ENCODE data around the gene CKS1B. TPM values are rescaled to one million over a fixed set of nuclear protein-coding genes. Genes with fewer than 3 reads are reported as not detected.
A peak's percentile ranks its signal among the peaks of the same experiment; 100 is the strongest.

The CKS1B gene
- total and polyA plus RNA-seq, 9 of the 15 experiments (the other 6 are each of a cell fraction or from before 2014, with no cell fraction given): 215 to 1,103 (median 460) TPM

DNA sequence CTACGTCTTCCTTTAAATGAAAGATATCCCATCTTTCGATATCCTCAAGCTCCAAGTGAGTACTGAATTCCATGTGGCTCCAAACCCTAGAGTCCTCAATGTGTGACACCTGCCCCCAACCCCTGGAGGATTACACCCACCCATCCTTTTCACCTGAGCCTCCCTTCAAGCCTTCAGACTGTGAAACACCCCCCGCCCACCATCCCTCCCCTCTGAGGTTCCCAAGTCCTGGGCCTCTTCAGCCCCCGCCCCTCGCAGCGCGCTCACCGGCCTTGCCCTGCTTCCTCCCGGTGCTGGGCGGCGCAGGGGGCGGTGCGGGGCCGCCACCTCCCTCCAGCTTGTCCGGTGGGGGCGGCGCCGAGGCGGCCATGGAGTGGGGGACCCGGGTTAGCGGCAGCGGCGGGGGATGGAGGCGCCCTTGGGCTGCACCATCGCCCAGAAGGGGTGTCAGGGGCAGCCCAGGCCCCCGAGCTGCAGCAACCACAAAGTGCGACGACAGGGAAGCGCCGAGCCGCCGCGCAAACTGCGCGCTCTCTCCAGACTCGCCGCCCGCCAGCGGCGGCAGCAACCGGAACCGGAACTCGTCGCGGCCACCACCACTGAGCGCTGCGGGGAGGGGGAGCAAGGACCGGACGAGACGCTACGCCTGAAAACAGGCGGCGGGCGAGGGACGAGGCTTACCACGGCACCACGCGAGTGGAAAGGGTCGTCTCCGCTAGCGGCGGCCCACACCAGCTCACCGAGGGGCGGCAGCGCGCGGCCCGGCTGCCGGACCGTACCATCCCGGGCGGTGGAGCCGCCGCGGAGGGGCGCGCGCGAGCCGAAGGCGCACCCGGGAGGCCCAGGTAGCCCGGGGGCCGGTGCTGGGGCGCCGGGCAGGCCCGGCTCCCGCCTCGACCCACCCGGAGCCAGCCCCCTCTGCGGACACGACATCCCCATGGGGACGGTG, 13.0 kb upstream of the CKS1B start, which contains the start of gene PYGO2 (continued):
- TF ChIP-seq, protein P1, sequence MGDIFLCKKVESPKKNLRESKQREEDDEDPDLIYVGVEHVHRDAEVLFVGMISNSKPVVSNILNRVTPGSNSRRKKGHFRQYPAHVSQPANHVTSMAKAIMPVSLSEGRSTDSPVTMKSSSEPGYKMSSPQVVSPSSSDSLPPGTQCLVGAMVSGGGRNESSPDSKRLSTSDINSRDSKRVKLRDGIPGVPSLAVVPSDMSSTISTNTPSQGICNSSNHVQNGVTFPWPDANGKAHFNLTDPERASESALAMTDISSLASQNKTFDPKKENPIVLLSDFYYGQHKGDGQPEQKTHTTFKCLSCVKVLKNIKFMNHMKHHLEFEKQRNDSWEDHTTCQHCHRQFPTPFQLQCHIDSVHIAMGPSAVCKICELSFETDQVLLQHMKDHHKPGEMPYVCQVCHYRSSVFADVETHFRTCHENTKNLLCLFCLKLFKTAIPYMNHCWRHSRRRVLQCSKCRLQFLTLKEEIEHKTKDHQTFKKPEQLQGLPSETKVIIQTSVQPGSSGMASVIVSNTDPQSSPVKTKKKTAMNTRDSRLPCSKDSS (IDR thresholded peaks at IDR 0.05; ENCODE audit: low read depth, partially characterized antibody): no peak
- TF ChIP-seq MTF1 (CRISPR knock-in tag; IDR thresholded peaks at IDR 0.05; ENCODE audit: borderline replicate concordance): no peak
- peak; percentile 2 to 11; a peak in 1 of 4 replicates for TF ChIP-seq SIX5 (IDR thresholded peaks at IDR 0.05; ENCODE audit: borderline replicate concordance in 1 of 2, insufficient read depth in 1 of 2, low read depth in 1 of 2, low read length in 2 of 2)
- TF ChIP-seq DNMT1 (IDR thresholded peaks at IDR 0.05): no peak
- no peak for TF ChIP-seq CSDE1 (IDR thresholded peaks at IDR 0.05)
- TF ChIP-seq ZNF3 (CRISPR knock-in tag; IDR thresholded peaks at IDR 0.05): no peak
- TF ChIP-seq POLR3G (IDR thresholded peaks at IDR 0.05; ENCODE audit: extremely low read depth, insufficient read length, insufficient replicate concordance): no peak
- TF ChIP-seq, protein P2, sequence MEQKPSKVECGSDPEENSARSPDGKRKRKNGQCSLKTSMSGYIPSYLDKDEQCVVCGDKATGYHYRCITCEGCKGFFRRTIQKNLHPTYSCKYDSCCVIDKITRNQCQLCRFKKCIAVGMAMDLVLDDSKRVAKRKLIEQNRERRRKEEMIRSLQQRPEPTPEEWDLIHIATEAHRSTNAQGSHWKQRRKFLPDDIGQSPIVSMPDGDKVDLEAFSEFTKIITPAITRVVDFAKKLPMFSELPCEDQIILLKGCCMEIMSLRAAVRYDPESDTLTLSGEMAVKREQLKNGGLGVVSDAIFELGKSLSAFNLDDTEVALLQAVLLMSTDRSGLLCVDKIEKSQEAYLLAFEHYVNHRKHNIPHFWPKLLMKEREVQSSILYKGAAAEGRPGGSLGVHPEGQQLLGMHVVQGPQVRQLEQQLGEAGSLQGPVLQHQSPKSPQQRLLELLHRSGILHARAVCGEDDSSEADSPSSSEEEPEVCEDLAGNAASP (IDR thresholded peaks at IDR 0.05): no peak
- TF ChIP-seq IFI16 (CRISPR knock-in tag; IDR thresholded peaks at IDR 0.05): no peak
- TF ChIP-seq ZNF431 (CRISPR knock-in tag; IDR thresholded peaks at IDR 0.05): 0 out of 2 replicates have a peak, but pooled peaks have one; percentile 24
- peak; percentile 27; the same call in 1 of the 2 replicates for TF ChIP-seq RBM34 (IDR thresholded peaks at IDR 0.05; ENCODE audit: borderline replicate concordance, insufficient read depth, low read length)
- no peak for TF ChIP-seq ZC3H8 (IDR thresholded peaks at IDR 0.05)
- peak; percentile 48; the same call in 1 of the 2 replicates for TF ChIP-seq HDAC2 (IDR thresholded peaks at IDR 0.05)
- peak; percentile 90 for TF ChIP-seq ETV5 (CRISPR knock-in tag; IDR thresholded peaks at IDR 0.05; ENCODE audit: low read depth)
- TF ChIP-seq POLR2B (IDR thresholded peaks at IDR 0.05; ENCODE audit: low read depth, partially characterized antibody): peak; percentile 91
- TF ChIP-seq YY1 (IDR thresholded peaks at IDR 0.05; ENCODE audit: borderline replicate concordance in 1 of 3, control insufficient read depth in 1 of 3, extremely low read depth in 1 of 3, insufficient read depth in 3 of 3, insufficient read length in 1 of 3, insufficient replicate concordance in 2 of 3, low read depth in 1 of 3, low read length in 2 of 3): peak in 2 of 3 experiments; percentile 72 to 82
- no peak for TF ChIP-seq EWSR1 (IDR thresholded peaks at IDR 0.05; ENCODE audit: borderline replicate concordance, low read depth, partially characterized antibody)
- TF ChIP-seq SNIP1 (IDR thresholded peaks at IDR 0.05; ENCODE audit: low read depth): no peak
- TF ChIP-seq ZNF696 (CRISPR knock-in tag; conservative IDR thresholded peaks at IDR 0.05): no peak
- TF ChIP-seq NR2C2 (CRISPR knock-in tag; IDR thresholded peaks at IDR 0.05): peak; percentile 41; the same call in 1 of the 2 replicates
- peak; percentile 73; the same call in 1 of the 2 replicates for TF ChIP-seq NR2C2 (tag; IDR thresholded peaks at IDR 0.05)
- TF ChIP-seq, protein P3, sequence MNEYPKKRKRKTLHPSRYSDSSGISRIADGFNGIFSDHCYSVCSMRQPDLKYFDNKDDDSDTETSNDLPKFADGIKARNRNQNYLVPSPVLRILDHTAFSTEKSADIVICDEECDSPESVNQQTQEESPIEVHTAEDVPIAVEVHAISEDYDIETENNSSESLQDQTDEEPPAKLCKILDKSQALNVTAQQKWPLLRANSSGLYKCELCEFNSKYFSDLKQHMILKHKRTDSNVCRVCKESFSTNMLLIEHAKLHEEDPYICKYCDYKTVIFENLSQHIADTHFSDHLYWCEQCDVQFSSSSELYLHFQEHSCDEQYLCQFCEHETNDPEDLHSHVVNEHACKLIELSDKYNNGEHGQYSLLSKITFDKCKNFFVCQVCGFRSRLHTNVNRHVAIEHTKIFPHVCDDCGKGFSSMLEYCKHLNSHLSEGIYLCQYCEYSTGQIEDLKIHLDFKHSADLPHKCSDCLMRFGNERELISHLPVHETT (CRISPR knock-in tag; conservative IDR thresholded peaks at IDR 0.05 in 1 of 2, IDR thresholded peaks at IDR 0.05 in 1 of 2): peak in 1 of 2 experiments; percentile 96; a peak in 2 of 4 replicates
